ENCODE measurements around the gene TRIM27. TPM values are rescaled to one million over a fixed set of nuclear protein-coding genes. Genes with fewer than 3 reads are reported as not detected.

TRIM27 gene
- total RNA-seq, 2 experiments from 2014 or later, result 11.5 to 13.2 TPM

DNA sequence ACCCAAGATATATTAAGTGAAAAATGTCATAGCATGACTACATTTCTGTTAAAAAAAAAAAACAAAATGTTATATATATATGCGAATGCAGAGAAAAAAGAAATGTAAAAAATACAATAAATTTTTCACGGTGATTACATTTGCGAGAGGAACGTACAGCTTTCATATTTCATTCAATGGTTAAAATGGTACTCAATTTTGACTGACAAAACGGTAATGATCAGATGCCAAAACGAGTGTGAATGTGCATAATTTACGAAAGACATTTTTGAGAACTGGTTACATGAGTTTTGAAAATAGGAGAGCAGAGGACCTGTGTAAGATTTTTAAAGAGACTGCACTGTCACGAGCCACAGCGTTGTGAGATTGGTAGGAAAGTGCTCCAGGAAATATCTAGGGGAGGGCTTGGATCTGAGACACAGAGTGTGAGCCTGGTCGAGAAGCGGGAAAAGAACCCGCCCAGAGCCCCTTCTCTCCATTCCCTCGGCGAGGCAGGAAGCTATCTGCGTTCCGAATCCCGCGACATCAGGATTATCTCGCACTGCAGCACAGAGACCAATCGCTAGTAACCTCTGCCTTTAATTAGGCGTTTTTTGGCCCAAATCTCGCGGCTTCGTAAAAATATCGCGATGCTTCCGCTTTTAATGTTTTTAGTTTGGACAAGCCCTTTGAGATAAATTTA is 28.5 kb downstream of the TRIM27 start:
- Histone ChIP-seq H3K9me3 (ENCODE audit: control insufficient read depth in 1 of 2, insufficient read depth in 1 of 2, low read length in 2 of 2) (peaks cover 0 to 7% of the 10 kb centered on the region in 2 experiments), H3K36me3 (ENCODE audit: insufficient read depth, low read length) (no peaks in the 10 kb centered on the region), H3K4me3 (ENCODE audit: low read length) (peak overlapping the region; percentile 78), H3K27ac (ENCODE audit: low read depth in 1 of 2, low read length in 2 of 2) (peak overlapping the region; percentile 95 to 96), H3K4me1 (ENCODE audit: insufficient read depth, low read length) (peaks cover 12% of the 10 kb centered on the region), H3K27me3 (ENCODE audit: control insufficient read depth in 1 of 2, insufficient read depth in 2 of 2, low read length in 2 of 2) (no peaks in the 10 kb centered on the region)
- CTCF ChIA-PET, result interaction anchor here (0.7 to 2.4 kb wide), 5 partner anchors 10 to 1413 kb away, joined by 3 to 8 read pairs (median 6); no protein-coding TSS in a partner anchor
- peaks cover 26% of the 10 kb centered on the region for H3K36me3 Mint-ChIP-seq (ENCODE audit: low read depth)
- peak; percentile 81 to 97 (median 88) for DNase-seq
- H3K4me3 Mint-ChIP-seq, result peak overlapping the region; percentile 100
- POLR2A ChIA-PET, result interaction anchor here (0.6 to 6.6 kb wide), 31 partner anchors 11 to 1756 kb away, joined by 3 to 155 read pairs (median 5); partner anchors contain the start of genes TRIM27, ZNF311, ZSCAN16 and ZSCAN31
- peak overlapping the region; percentile 100 for H3K27ac Mint-ChIP-seq
- intact Hi-C loops (cut with DNase I, micrococcal nuclease), result loop anchor here in 1 of 2 experiments (1.0 to 5.0 kb wide), 2 partner anchors 11 to 87 kb away; no protein-coding TSS in a partner anchor
- H3K27me3 Mint-ChIP-seq, result peaks cover 14% of the 10 kb centered on the region
- peaks cover 4% of the 10 kb centered on the region for H3K9me3 Mint-ChIP-seq
- H3K4me1 Mint-ChIP-seq (ENCODE audit: low read depth), result peaks cover 27% of the 10 kb centered on the region
- ATAC-seq (ENCODE audit: poor library complexity), result peak; percentile 70
- TF ChIP-seq, protein P1, sequence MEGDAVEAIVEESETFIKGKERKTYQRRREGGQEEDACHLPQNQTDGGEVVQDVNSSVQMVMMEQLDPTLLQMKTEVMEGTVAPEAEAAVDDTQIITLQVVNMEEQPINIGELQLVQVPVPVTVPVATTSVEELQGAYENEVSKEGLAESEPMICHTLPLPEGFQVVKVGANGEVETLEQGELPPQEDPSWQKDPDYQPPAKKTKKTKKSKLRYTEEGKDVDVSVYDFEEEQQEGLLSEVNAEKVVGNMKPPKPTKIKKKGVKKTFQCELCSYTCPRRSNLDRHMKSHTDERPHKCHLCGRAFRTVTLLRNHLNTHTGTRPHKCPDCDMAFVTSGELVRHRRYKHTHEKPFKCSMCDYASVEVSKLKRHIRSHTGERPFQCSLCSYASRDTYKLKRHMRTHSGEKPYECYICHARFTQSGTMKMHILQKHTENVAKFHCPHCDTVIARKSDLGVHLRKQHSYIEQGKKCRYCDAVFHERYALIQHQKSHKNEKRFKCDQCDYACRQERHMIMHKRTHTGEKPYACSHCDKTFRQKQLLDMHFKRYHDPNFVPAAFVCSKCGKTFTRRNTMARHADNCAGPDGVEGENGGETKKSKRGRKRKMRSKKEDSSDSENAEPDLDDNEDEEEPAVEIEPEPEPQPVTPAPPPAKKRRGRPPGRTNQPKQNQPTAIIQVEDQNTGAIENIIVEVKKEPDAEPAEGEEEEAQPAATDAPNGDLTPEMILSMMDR (IDR thresholded peaks at IDR 0.05), result no peak

DNA sequence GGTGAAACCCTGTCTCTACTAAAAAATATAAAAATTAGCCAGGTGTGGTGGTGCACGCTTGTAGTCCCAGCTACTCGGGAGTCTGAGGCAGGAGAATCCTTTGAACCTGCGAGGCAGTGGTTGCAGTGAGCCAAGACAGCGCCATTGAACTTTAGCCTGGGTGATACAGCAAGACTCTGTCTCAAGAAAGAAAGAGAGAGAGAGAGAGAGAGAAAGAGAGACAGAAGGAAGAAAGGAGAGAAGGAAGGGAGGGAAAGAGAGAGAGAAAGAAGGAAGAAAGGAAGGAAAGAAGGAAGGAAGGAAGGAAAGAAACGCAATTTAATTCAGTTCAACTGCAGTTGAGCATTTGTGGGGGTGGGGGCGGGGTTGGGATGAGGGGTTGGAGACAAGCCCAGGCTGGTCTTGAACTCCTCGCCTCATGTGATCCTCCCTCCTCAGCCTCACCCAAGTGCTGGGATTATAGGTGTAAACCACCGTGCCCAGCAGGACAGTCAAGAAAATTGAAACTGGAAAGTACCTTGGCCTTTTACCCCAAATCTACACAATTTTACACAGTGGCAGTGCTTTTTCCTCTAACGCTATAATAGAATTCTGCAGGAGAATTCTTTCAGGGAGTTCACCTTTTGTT is 30.5 kb downstream of the TRIM27 start:
- Mint-ChIP-seq H3K36me3 (ENCODE audit: low read depth) (peaks cover 20% of the 10 kb centered on the region), H3K27me3 (peaks cover 14% of the 10 kb centered on the region), H3K9me3 (peaks cover 4% of the 10 kb centered on the region), H3K4me1 (ENCODE audit: low read depth) (peaks cover 22% of the 10 kb centered on the region), H3K4me3 (peak overlapping the region; percentile 58), H3K27ac (no peak overlapping the region)
- peaks cover 10% of the 10 kb centered on the region for H3K4me1 ChIP-seq (ENCODE audit: insufficient read depth, low read length)
- DNase-seq (no peak), ATAC-seq (ENCODE audit: poor library complexity) (no peak)
- H3K36me3 ChIP-seq (ENCODE audit: insufficient read depth, low read length), result no peaks in the 10 kb centered on the region
- CTCF ChIA-PET, result no interaction called here
- peaks cover 0 to 7% of the 10 kb centered on the region in 2 experiments for H3K9me3 ChIP-seq (ENCODE audit: control insufficient read depth in 1 of 2, insufficient read depth in 1 of 2, low read length in 2 of 2)
- no peak overlapping the region for H3K4me3 ChIP-seq (ENCODE audit: low read length)
- intact Hi-C loops (cut with DNase I, micrococcal nuclease), result loop anchor here in 1 of 2 experiments (2.0 kb wide), 1 partner anchor 22 kb away; no protein-coding TSS in a partner anchor
- POLR2A ChIA-PET, result interaction anchor here (6.2 to 6.6 kb wide), 2 partner anchors 9 to 28 kb away, joined by 146 to 155 read pairs; no protein-coding TSS in a partner anchor
- TF ChIP-seq, protein P1 (IDR thresholded peaks at IDR 0.05), result no peak
- H3K27me3 ChIP-seq (ENCODE audit: control insufficient read depth in 1 of 2, insufficient read depth in 2 of 2, low read length in 2 of 2), result no peaks in the 10 kb centered on the region
- no peak overlapping the region for H3K27ac ChIP-seq (ENCODE audit: low read depth in 1 of 2, low read length in 2 of 2)

DNA sequence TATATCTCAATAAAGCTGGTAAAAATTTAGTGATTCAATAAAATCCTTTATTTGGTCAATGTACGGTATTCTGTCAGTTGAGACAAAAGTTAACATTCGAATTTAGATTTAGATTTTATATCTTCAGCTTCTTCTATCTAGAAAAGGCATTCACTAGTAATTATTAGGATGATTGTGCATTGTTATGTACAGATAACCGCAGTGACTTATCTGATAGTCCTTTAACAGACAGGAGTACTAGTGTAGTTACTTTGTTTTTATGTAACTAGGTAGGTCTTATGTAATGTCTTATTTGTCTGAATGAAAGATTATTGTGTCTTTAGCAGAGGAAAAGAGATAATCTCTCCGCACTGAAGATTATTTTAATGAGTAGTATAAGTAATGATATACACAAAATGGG is 31.3 kb downstream of the TRIM27 start:
- intact Hi-C loops (cut with DNase I, micrococcal nuclease), result loop anchor here in 1 of 2 experiments (2.0 kb wide), 1 partner anchor 22 kb away; no protein-coding TSS in a partner anchor
- no peak for DNase-seq
- peaks cover 20% of the 10 kb centered on the region for H3K4me1 Mint-ChIP-seq (ENCODE audit: low read depth)
- H3K4me3 ChIP-seq (ENCODE audit: low read length), result no peak overlapping the region
- ChIA-PET POLR2A (no interaction called here), CTCF (no interaction called here)
- H3K4me1 ChIP-seq (ENCODE audit: insufficient read depth, low read length), result peaks cover 9% of the 10 kb centered on the region
- TF ChIP-seq, protein P1 (IDR thresholded peaks at IDR 0.05), result no peak
- peaks cover 0 to 7% of the 10 kb centered on the region in 2 experiments for H3K9me3 ChIP-seq (ENCODE audit: control insufficient read depth in 1 of 2, insufficient read depth in 1 of 2, low read length in 2 of 2)
- no peak overlapping the region for H3K27ac Mint-ChIP-seq
- H3K9me3 Mint-ChIP-seq, result peaks cover 4% of the 10 kb centered on the region
- ATAC-seq (ENCODE audit: poor library complexity), result no peak
- H3K27ac ChIP-seq (ENCODE audit: low read depth in 1 of 2, low read length in 2 of 2), result no peak overlapping the region
- no peaks in the 10 kb centered on the region for H3K36me3 ChIP-seq (ENCODE audit: insufficient read depth, low read length)
- H3K4me3 Mint-ChIP-seq, result peak overlapping the region; percentile 34
- peaks cover 14% of the 10 kb centered on the region for H3K27me3 Mint-ChIP-seq
- peaks cover 20% of the 10 kb centered on the region for H3K36me3 Mint-ChIP-seq (ENCODE audit: low read depth)
- H3K27me3 ChIP-seq (ENCODE audit: control insufficient read depth in 1 of 2, insufficient read depth in 2 of 2, low read length in 2 of 2), result no peaks in the 10 kb centered on the region

All from CD4-positive, alpha-beta T cell (primary cell).